ENCODE data around the gene NOP53. TPM values are rescaled to one million over a fixed set of nuclear protein-coding genes. Genes with fewer than 3 reads are reported as not detected.
A peak's percentile ranks its signal among the peaks of the same experiment; 100 is the strongest.

NOP53 gene
- polyA plus RNA-seq, 1 donor (not counting 4 experiments of a cell fraction or from before 2014, with no cell fraction given), result 80.2 TPM

DNA sequence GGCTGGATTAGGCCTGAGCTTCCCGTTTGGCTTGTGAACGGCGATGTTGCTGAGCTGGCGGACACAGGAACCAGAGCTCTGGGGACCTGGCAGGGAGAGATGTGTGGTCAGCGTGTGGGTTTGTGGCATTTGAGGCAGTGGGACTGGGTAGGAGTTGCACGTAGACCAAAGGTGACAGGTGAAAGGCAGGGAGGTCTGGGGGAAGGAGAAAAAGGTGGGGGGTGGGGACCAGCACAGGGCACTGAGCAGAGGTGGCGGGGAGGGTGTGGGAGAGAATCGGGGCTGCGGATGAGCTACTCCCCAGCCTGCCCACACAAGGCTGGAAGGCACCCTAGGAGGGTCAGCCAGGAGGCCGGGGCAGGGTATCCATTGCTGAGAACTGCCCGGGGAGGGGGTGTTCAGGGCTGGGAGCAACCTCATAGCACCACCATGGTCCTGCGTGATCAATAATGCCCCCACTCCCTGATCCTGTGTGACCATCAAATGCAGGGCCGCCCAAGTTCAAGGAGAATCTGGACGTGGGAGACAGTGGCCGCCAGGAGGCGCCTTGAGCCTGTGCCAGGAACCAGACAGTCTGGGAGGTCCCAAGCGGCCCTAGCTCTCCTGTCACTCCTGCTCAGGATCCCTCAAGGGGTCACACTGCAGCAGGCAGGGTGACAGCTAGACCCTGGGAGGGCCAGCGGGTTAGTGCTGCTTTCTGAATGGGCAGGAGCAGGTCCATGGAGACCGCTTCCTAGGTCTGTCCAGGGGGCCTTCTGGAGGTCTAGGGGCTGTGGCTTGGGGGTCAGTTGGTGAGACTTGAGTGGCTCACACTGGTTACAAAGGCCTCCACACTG, 20.4 kb downstream of the NOP53 start:
- TF ChIP-seq, protein P1, sequence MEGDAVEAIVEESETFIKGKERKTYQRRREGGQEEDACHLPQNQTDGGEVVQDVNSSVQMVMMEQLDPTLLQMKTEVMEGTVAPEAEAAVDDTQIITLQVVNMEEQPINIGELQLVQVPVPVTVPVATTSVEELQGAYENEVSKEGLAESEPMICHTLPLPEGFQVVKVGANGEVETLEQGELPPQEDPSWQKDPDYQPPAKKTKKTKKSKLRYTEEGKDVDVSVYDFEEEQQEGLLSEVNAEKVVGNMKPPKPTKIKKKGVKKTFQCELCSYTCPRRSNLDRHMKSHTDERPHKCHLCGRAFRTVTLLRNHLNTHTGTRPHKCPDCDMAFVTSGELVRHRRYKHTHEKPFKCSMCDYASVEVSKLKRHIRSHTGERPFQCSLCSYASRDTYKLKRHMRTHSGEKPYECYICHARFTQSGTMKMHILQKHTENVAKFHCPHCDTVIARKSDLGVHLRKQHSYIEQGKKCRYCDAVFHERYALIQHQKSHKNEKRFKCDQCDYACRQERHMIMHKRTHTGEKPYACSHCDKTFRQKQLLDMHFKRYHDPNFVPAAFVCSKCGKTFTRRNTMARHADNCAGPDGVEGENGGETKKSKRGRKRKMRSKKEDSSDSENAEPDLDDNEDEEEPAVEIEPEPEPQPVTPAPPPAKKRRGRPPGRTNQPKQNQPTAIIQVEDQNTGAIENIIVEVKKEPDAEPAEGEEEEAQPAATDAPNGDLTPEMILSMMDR (optimal IDR thresholded peaks at IDR 0.05 in 1 of 3, IDR thresholded peaks at IDR 0.05 in 1 of 3, conservative IDR thresholded peaks at IDR 0.05 in 1 of 3; ENCODE audit: extremely low read depth in 1 of 3, insufficient read depth in 2 of 3, low read length in 3 of 3), result peak; percentile 76 to 92 (median 84)
- TF ChIP-seq EZH2 (IDR thresholded peaks at IDR 0.05; ENCODE audit: low read length), result no peak
- H3K36me3 ChIP-seq (ENCODE audit: control insufficient read depth in 2 of 2, extremely low read depth in 1 of 2, insufficient read depth in 2 of 2, low read length in 2 of 2), result no peaks in the 10 kb centered on the region
- H3K9me3 ChIP-seq (ENCODE audit: control insufficient read depth, low read depth, low read length), result no peaks in the 10 kb centered on the region
- no peak overlapping the region for H3K4me3 ChIP-seq (ENCODE audit: control insufficient read depth in 2 of 3, extremely low read depth in 1 of 3, insufficient read depth in 2 of 3, low read depth in 1 of 3, low read length in 3 of 3)
- no peaks in the 10 kb centered on the region for H4K20me1 ChIP-seq (ENCODE audit: control insufficient read depth, extremely low read depth, insufficient read depth, low read length)
- DNase-seq (ENCODE audit: low read depth, low spot score) (no peak), FAIRE-seq (no peak)
- H3K27me3 ChIP-seq (ENCODE audit: control insufficient read depth, extremely low read depth, insufficient read depth, low read length), result no peaks in the 10 kb centered on the region
- H3K9ac ChIP-seq (ENCODE audit: control insufficient read depth, extremely low read depth, insufficient read depth, low read length), result no peak overlapping the region
- no peak overlapping the region for H3K27ac ChIP-seq (ENCODE audit: control insufficient read depth, insufficient read depth, low read length)
- H3K79me2 ChIP-seq (ENCODE audit: control insufficient read depth, insufficient read depth, low read length), result no peaks in the 10 kb centered on the region
- H3K4me2 ChIP-seq (ENCODE audit: control insufficient read depth, extremely low read depth, insufficient read depth, low read depth, low read length), result no peak overlapping the region
- no peaks in the 10 kb centered on the region for H3K4me1 ChIP-seq (ENCODE audit: control insufficient read depth, extremely low read depth, insufficient read depth, low read length)
- H3K9me1 ChIP-seq (ENCODE audit: control insufficient read depth, extremely low read depth, insufficient read depth, low read length), result no peaks in the 10 kb centered on the region
- dilution Hi-C loops (cut with MboI; ENCODE audit: extremely low pct_ligation_motif_present, low sequenced_read_pairs), result no loop called here
- no peak overlapping the region for H2AFZ ChIP-seq (ENCODE audit: control insufficient read depth, low read length)

DNA sequence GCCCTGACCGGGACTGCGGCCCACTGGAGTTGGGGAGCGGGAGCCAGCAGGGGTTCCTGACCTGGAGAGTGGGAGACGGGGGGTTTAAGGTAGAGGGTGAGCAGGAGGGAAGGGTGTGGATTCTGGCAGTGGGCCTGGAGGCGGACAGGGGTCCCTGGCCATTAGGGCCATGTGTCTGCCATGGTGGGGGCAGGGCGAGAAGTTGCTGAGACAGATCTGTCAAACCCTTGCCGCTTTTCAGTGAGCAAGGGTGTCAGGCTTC, 20.9 kb downstream of the NOP53 start:
- dilution Hi-C loops (cut with MboI; ENCODE audit: extremely low pct_ligation_motif_present, low sequenced_read_pairs), result no loop called here
- FAIRE-seq (no peak), DNase-seq (ENCODE audit: low read depth, low spot score) (no peak)
- H2AFZ ChIP-seq (ENCODE audit: control insufficient read depth, low read length), result no peak overlapping the region
- TF ChIP-seq, protein P1 (optimal IDR thresholded peaks at IDR 0.05 in 1 of 3, IDR thresholded peaks at IDR 0.05 in 1 of 3, conservative IDR thresholded peaks at IDR 0.05 in 1 of 3; ENCODE audit: extremely low read depth in 1 of 3, insufficient read depth in 2 of 3, low read length in 3 of 3), result no peak
- TF ChIP-seq EZH2 (IDR thresholded peaks at IDR 0.05; ENCODE audit: low read length), result no peak
- H3K4me2 ChIP-seq (ENCODE audit: control insufficient read depth, extremely low read depth, insufficient read depth, low read depth, low read length), result no peak overlapping the region
- no peaks in the 10 kb centered on the region for H3K36me3 ChIP-seq (ENCODE audit: control insufficient read depth in 2 of 2, extremely low read depth in 1 of 2, insufficient read depth in 2 of 2, low read length in 2 of 2)
- H3K79me2 ChIP-seq (ENCODE audit: control insufficient read depth, insufficient read depth, low read length), result no peaks in the 10 kb centered on the region
- no peaks in the 10 kb centered on the region for H4K20me1 ChIP-seq (ENCODE audit: control insufficient read depth, extremely low read depth, insufficient read depth, low read length)
- H3K27me3 ChIP-seq (ENCODE audit: control insufficient read depth, extremely low read depth, insufficient read depth, low read length), result no peaks in the 10 kb centered on the region
- no peak overlapping the region for H3K27ac ChIP-seq (ENCODE audit: control insufficient read depth, insufficient read depth, low read length)
- H3K9me1 ChIP-seq (ENCODE audit: control insufficient read depth, extremely low read depth, insufficient read depth, low read length), result no peaks in the 10 kb centered on the region
- no peak overlapping the region for H3K4me3 ChIP-seq (ENCODE audit: control insufficient read depth in 2 of 3, extremely low read depth in 1 of 3, insufficient read depth in 2 of 3, low read depth in 1 of 3, low read length in 3 of 3)
- H3K9me3 ChIP-seq (ENCODE audit: control insufficient read depth, low read depth, low read length), result no peaks in the 10 kb centered on the region
- no peak overlapping the region for H3K9ac ChIP-seq (ENCODE audit: control insufficient read depth, extremely low read depth, insufficient read depth, low read length)
- H3K4me1 ChIP-seq (ENCODE audit: control insufficient read depth, extremely low read depth, insufficient read depth, low read length), result no peaks in the 10 kb centered on the region

All from keratinocyte (primary cell).